ENCODE measurements around the gene SPACA6.

DNA sequence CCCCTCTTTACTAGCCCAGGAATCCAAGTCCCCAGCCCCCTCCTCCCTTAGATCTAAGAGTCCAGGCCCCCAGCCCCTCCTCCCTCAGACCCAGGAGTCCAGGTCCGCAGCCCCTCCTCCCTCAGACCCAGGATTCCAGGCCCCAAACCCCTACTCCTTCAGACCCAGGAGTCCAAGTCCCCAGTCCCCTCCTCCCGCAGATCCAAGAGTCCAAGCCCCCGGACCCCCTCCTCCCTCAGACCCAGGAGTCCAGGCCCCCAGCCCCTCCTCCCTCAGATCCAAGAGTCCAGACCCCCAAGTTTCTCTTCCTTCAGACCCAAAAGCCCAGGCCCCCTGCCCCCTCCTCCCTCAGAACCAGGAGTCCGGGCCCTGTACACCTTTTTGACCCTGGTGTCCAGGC lies 11.5 kb downstream of the SPACA6 start:
- TF ChIP-seq CTCF (conservative IDR thresholded peaks at IDR 0.05 in 1 of 2, IDR thresholded peaks at IDR 0.05 in 1 of 2; ENCODE audit: extremely low read depth in 1 of 2, insufficient read depth in 1 of 2, low read depth in 1 of 2, low read length in 2 of 2): no peak
- TF ChIP-seq EZH2 (IDR thresholded peaks at IDR 0.05; ENCODE audit: borderline replicate concordance, low read length): no peak
